Aorta (tissue), 4 donors: ENCODE measurements around the gene SRGAP3. TPM values are rescaled to one million over a fixed set of nuclear protein-coding genes. Genes with fewer than 3 reads are reported as not detected.

Experiments used
- polyA plus RNA-seq, 2 donors: library from polyadenylated mRNA; stranded (reverse); fragments of 200-250 nt; gene quantifications; one replicate each; pipeline ENCODE4 v1.2.3, GENCODE V29; 2013
- total RNA-seq, 2 donors: library from RNA; stranded (reverse); fragmentation: NEBNext Ultra II Directional; extraction: Animal tissue kit (Norgen Biotek cat#: 25700); gene quantifications; one replicate each; pipeline ENCODE4 v1.2.1, GENCODE V29; 2021
- donor health status: healthy with polysubstance abuse.
- donor health status: Bipolar disorder and iron deficiency.
- donor health status: DM: no; HTN: no; CAD: no.
- donor health status: DM: yes; HTN: yes; CAD: no.

Gene SRGAP3
- total and polyA plus RNA-seq, 4 donors: 0.26 to 11.7 (median 1.3) TPM

Other genes with a start within 250 kb of the SRGAP3 start
- 10 to 100 TPM; 23.8 to 26.2 TPM for gene THUMPD3, start 113.4 kb upstream of the SRGAP3 start, total RNA-seq
- 10 to 100 TPM; 16.9 to 22.5 TPM for gene THUMPD3, start 113.4 kb upstream of the SRGAP3 start, polyA plus RNA-seq
- 100 to 1,000 TPM; 148 to 200 TPM for gene SETD5, start 148.0 kb upstream of the SRGAP3 start, total RNA-seq
- 10 to 100 TPM; 13.9 to 37.3 TPM for gene SETD5, start 148.0 kb upstream of the SRGAP3 start, polyA plus RNA-seq